Adrenal gland (tissue), 12 donors: ENCODE results near the gene FBXO24. TPM values are rescaled to one million over a fixed set of nuclear protein-coding genes. Genes with fewer than 3 reads are reported as not detected.
"Not testable (repeated sequence)": the region's sequence is repeated elsewhere in the genome, so short reads cannot be mapped to it uniquely, and the experiment has no call there.

Source experiments
- DNase-seq, 7 donors: peaks; one replicate each; pipeline ENCODE4 v3.0.0-alpha.2; 2019 to 2020
- H3K27ac ChIP-seq, 5 donors: fragments of 200-600 bp; sonication (generic) in 4 of 5; 1 replicate in 3 of 5; 2 replicates in 2 of 5; pipeline versions ENCODE4 v1.5.1 to v1.8.0; 2016 to 2020; ENCODE audit warnings: mild to moderate bottlenecking in 1 of 5
- H3K27me3 ChIP-seq: fragments of 200-600 bp; 2 replicates; pipeline ENCODE4 v1.8.0; 2021
- H3K36me3 ChIP-seq, 2 donors: fragments of 200-600 bp; replicated peaks in 1 of 2; 1 replicate in 1 of 2; 2 replicates in 1 of 2; pipeline versions ENCODE4 v1.5.1 to v1.8.0; 2018 to 2022
- H3K4me1 ChIP-seq, 2 donors: fragments of 200-600 bp; replicated peaks in 1 of 2; 1 replicate in 1 of 2; 2 replicates in 1 of 2; pipeline versions ENCODE4 v1.5.1 to v1.8.0; 2018 to 2021
- H3K4me3 ChIP-seq, 4 donors: fragments of 200-600 bp; sonication (generic) in 3 of 4; one replicate each; pipeline ENCODE4 v1.5.1; 2016 to 2018
- H3K9me3 ChIP-seq, 3 donors: fragments of 200-600 bp; sonication (generic) in 1 of 3; replicated peaks in 1 of 3; 1 replicate in 2 of 3; 2 replicates in 1 of 3; pipeline versions ENCODE4 v1.5.1 to v1.8.0; 2016 to 2021
- POLR2A ChIP-seq, 2 donors: fragments of 450-650 bp; IDR thresholded peaks; one replicate each; pipeline ENCODE4 v1.6.1; 2017; ENCODE audit warnings: antibody characterized with exemption in 2 of 2, mild to moderate bottlenecking in 2 of 2, moderate library complexity in 1 of 2
- WGBS, 4 donors: extraction: QIAGEN DNeasy Blood & Tissue Kit in 2 of 4; methylation state at CpG; one replicate each; pipeline versions ENCODE4 v1.1.5 to v1.1.7; 2013 to 2017; 5-methylcytosine and 5-hydroxymethylcytosine counted together
- intact Hi-C, 2 donors: fragments of 100-400 bp; cut with DNase I; formaldehyde crosslinking; loops; one replicate each; pipeline versions ENCODE4 v1.14.1 to v1.15.0; 2022 to 2023
- polyA plus RNA-seq, 3 donors: library from polyadenylated mRNA; stranded (reverse); fragments of 200-250 nt in 2 of 3; fragments of 350-450 nt in 1 of 3; fragmentation: Illumina TruSeq in 1 of 3; extraction: RNeasy Lipid Tissue Mini Kit (QIAGEN cat#74804) in 1 of 3; gene quantifications; one replicate each; pipeline ENCODE4 v1.2.3, GENCODE V29; 2013 to 2014
- total RNA-seq, 9 donors: library from RNA; depleted of rRNA in 4 of 9; stranded (reverse); fragments of >200 nt in 4 of 9; fragments of 120-200 nt in 1 of 9; fragmentation: NEBNext Ultra II Directional in 1 of 9; extraction: Animal tissue kit (Norgen Biotek cat#: 25700) in 1 of 9; gene quantifications; one replicate each; pipeline versions ENCODE4 v1.1.0 to v1.2.4, GENCODE V29; 2013 to 2023
- TF ChIP-seq, protein P1 (sequence below), 6 experiments: fragments of 450-650 bp in 4 of 6; fragments of 200-600 bp in 2 of 6; sonication (generic) in 1 of 6; IDR thresholded peaks; 1 replicate in 5 of 6; 2 replicates in 1 of 6; pipeline versions ENCODE4 v1.5.1 to v1.8.0; 2016 to 2021; ENCODE audit warnings: antibody characterized with exemption in 6 of 6, mild to moderate bottlenecking in 2 of 6, moderate library complexity in 1 of 6
- donor health status: healthy with polysubstance abuse.
- donor health status: Bipolar disorder and iron deficiency.
- donor health status: DM: yes; HTN: yes; CAD: no.
- donor health status: DM: no; HTN: no; CAD: no.
- donor health status: DM: no; HTN: no; CAD: no.
- donor health status: DM: yes; HTN: yes; CAD: no.

Gene FBXO24
- total and polyA plus RNA-seq, 12 donors: 0.16 to 2.8 (median 0.89) TPM; not detected in 2

- Histone ChIP-seq H3K36me3 (peaks cover 0 to 33% of the 10 kb centered on the region in 2 donors), H3K4me3 (peak overlapping the region in 1 of 4 donors; percentile 30), H3K4me1 (peaks cover 61 to 70% of the 10 kb centered on the region in 2 donors), H3K9me3 (no peaks in the 10 kb centered on the region), H3K27me3 (no peaks in the 10 kb centered on the region), H3K27ac (peak overlapping the region; percentile 88 to 99 (median 93))
- 34 to 44% (median 40%) methylated on average over 9 of the region's 9 CpGs for WGBS, 4 donors
- peak in 1 of 7 donors; percentile 68 for DNase-seq
- TF ChIP-seq, protein P1, sequence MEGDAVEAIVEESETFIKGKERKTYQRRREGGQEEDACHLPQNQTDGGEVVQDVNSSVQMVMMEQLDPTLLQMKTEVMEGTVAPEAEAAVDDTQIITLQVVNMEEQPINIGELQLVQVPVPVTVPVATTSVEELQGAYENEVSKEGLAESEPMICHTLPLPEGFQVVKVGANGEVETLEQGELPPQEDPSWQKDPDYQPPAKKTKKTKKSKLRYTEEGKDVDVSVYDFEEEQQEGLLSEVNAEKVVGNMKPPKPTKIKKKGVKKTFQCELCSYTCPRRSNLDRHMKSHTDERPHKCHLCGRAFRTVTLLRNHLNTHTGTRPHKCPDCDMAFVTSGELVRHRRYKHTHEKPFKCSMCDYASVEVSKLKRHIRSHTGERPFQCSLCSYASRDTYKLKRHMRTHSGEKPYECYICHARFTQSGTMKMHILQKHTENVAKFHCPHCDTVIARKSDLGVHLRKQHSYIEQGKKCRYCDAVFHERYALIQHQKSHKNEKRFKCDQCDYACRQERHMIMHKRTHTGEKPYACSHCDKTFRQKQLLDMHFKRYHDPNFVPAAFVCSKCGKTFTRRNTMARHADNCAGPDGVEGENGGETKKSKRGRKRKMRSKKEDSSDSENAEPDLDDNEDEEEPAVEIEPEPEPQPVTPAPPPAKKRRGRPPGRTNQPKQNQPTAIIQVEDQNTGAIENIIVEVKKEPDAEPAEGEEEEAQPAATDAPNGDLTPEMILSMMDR (IDR thresholded peaks at IDR 0.05): no peak
- no peak for TF ChIP-seq POLR2A (IDR thresholded peaks at IDR 0.05)
- intact Hi-C loops: no loop called here
Measured at GRCh38 chr7:100546926-100547800, 39.0 kb upstream of the FBXO24 start.

DNA sequence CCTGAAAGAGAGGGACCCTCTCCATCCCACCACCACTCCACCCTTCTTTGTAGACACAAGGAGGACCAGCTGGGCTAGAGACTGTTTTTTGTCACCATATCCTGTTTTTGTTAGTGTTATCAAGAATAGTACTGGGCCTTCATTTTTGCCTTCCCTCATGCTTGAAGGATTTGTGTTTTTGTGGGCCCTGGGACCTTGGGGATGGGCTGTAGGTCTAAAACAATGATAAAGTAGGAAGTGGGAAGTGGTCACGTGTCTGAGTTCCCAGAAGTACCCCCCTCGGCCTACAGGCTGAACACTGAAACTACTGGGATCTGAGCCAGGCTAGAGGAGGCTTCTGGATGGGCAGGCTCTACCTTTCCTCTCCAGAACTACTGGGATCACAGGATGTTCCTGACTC lies 38.3 kb upstream of the FBXO24 start:
- Histone ChIP-seq H3K27me3 (no peaks in the 10 kb centered on the region), H3K4me1 (peaks cover 57 to 63% of the 10 kb centered on the region in 2 donors), H3K4me3 (no peak overlapping the region), H3K9me3 (no peaks in the 10 kb centered on the region), H3K27ac (peak overlapping the region; percentile 88 to 99 (median 93)), H3K36me3 (peaks cover 0 to 40% of the 10 kb centered on the region in 2 donors)
- intact Hi-C loops: no loop called here
- DNase-seq: peak in 6 of 7 donors; percentile 54 to 78 (median 72)
- no peak for TF ChIP-seq POLR2A (IDR thresholded peaks at IDR 0.05)
- TF ChIP-seq, protein P1 (IDR thresholded peaks at IDR 0.05): peak in 3 of 6 experiments; percentile 24 to 46 (median 27)
- 6 to 13% (median 12%) methylated on average over 2 of the region's 2 CpGs for WGBS, 4 donors

DNA sequence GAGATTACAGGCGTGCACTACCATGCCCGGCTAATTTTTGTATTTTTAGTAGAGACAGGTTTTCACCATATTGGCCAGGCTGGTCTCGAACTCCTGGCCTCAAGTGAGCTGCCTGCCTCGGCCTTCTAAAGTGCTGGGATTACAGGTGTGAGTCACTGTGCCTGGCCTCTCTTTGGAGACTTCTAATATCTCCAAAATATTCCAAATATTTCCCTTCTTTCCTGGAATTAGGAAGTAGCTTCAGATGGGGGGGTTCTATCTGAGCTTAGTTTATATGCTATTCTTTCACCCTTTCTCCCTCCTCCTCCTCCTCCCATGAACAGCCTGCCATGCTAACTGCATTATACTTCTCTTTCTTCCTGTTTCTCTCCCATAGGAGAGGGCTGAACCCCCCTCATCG lies 37.7 kb upstream of the FBXO24 start:
- H3K27me3 ChIP-seq, H3K9me3 ChIP-seq, intact Hi-C loops, H3K4me3 ChIP-seq, DNase-seq: not testable (repeated sequence)
- H3K4me1 ChIP-seq: peaks cover 52 to 57% of the 10 kb centered on the region in 2 donors
- 68 to 76% (median 71%) methylated on average over 4 to 5 of the region's 5 CpGs for WGBS, 4 donors
- peak overlapping the region; percentile 88 to 99 (median 93) for H3K27ac ChIP-seq
- peaks cover 0 to 46% of the 10 kb centered on the region in 2 donors for H3K36me3 ChIP-seq

DNA sequence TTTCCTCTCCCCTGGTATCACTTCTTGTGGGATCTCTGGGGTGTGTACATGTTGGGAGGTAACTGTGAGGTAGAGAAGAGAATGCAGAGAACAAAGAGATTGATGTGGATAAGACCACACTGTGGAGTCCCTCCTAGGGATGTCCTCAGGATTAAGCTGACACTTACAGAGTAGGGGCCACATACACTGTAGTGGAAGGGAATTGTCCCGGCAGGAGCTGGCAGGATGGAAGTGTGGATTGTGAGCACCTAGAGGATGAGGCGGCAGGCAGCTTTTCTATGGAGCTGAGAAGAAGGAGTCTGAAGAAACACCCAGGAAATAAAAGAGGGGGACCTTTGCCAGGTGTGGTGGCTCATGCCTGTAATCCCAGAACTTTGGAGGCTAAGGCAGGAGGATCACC lies 33.6 kb upstream of the FBXO24 start:
- no peak for DNase-seq
- 95 to 98% (median 96%) methylated on average over 2 of the region's 2 CpGs for WGBS, 4 donors
- no peak for TF ChIP-seq POLR2A (IDR thresholded peaks at IDR 0.05)
- TF ChIP-seq, protein P1 (IDR thresholded peaks at IDR 0.05): no peak
- Histone ChIP-seq H3K4me3 (no peak overlapping the region), H3K27me3 (no peaks in the 10 kb centered on the region), H3K36me3 (peaks cover 0 to 83% of the 10 kb centered on the region in 2 donors), H3K4me1 (peaks cover 12 to 23% of the 10 kb centered on the region in 2 donors), H3K27ac (no peak overlapping the region), H3K9me3 (no peaks in the 10 kb centered on the region)
- intact Hi-C loops: no loop called here
